ENCODE results near the gene TMC4.
A peak's percentile ranks its signal among the peaks of the same experiment; 100 is the strongest.
"Not testable (repeated sequence)": the region's sequence is repeated elsewhere in the genome, so short reads cannot be mapped to it uniquely, and the experiment has no call there.

Gene TMC4

GRCh38 chr19:54208784-54209057 lies 35.8 kb upstream of the TMC4 start:
- DNase-seq (no peak), ATAC-seq (ENCODE audit: insufficient read depth, low read depth) (peak; percentile 28)
- Histone ChIP-seq H4K20me1 (ENCODE audit: insufficient read depth, low read length) (peaks cover 78% of the 10 kb centered on the region), H3K27me3 (ENCODE audit: insufficient read depth, low read length, poor library complexity) (no peaks in the 10 kb centered on the region), H3K9ac (ENCODE audit: low read depth, low read length) (no peak overlapping the region), H3K27ac (ENCODE audit: low read length) (no peak overlapping the region), H3K4me3 (ENCODE audit: low read depth in 1 of 2, low read length in 2 of 2) (no peak overlapping the region), H2AFZ (ENCODE audit: low read depth, low read length) (no peak overlapping the region), H3K9me3 (ENCODE audit: insufficient read depth, low read length, severe bottlenecking) (no peaks in the 10 kb centered on the region), H3K4me2 (ENCODE audit: insufficient read depth, low read length) (no peak overlapping the region), H3K36me3 (ENCODE audit: insufficient read depth, low read length) (peaks cover 71% of the 10 kb centered on the region), H3K79me2 (ENCODE audit: insufficient read depth, low read length) (peaks cover 56% of the 10 kb centered on the region), H3K4me1 (ENCODE audit: insufficient read depth, low read length) (peaks cover 28% of the 10 kb centered on the region)
- TF ChIP-seq, protein P1, sequence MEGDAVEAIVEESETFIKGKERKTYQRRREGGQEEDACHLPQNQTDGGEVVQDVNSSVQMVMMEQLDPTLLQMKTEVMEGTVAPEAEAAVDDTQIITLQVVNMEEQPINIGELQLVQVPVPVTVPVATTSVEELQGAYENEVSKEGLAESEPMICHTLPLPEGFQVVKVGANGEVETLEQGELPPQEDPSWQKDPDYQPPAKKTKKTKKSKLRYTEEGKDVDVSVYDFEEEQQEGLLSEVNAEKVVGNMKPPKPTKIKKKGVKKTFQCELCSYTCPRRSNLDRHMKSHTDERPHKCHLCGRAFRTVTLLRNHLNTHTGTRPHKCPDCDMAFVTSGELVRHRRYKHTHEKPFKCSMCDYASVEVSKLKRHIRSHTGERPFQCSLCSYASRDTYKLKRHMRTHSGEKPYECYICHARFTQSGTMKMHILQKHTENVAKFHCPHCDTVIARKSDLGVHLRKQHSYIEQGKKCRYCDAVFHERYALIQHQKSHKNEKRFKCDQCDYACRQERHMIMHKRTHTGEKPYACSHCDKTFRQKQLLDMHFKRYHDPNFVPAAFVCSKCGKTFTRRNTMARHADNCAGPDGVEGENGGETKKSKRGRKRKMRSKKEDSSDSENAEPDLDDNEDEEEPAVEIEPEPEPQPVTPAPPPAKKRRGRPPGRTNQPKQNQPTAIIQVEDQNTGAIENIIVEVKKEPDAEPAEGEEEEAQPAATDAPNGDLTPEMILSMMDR (IDR thresholded peaks at IDR 0.05; ENCODE audit: borderline replicate concordance, extremely low read depth, low read length, poor library complexity, severe bottlenecking): no peak
- no peak for TF ChIP-seq EZH2 (IDR thresholded peaks at IDR 0.05; ENCODE audit: borderline replicate concordance, low read depth, low read length, severe bottlenecking)

DNA sequence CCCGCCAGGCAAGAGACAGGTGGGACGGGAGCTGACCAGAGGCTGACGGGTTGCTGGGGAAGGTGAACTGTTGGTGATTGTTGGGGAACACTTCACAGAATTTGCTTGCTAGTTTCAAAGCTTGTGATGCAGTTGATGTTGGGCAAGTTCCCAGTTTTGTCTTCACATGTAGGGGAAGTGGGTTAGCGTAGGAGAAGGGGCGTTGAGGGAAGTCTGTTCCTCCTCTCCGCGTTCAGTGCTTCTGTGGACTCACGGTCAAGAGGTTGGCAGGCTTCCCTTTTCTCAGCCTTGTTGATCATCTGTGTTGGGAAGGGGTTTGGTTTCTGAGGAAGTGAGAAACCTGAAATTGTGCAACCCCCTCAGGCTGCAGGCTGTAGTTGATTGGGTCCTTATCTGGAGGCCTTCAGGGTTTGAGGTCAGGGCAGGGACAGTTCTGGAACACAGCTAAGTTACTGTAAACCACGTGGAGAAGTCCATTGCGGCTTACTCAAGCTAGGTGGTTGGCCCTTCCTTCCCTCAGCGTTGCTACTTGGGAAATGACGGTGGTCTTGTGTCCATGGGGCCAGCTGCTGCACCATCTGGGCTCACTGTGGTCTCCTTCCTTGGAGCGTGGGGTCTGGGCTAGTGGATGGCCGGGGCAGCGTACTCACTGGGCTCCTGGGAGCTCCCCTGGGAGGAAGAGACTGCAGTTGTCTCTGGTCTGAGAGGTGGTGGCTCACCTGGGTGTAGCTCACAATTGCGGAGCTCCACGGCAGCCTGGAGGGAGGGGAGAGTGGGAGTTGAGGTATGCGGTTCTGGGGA lies 35.2 kb upstream of the TMC4 start:
- Histone ChIP-seq H3K27me3 (ENCODE audit: insufficient read depth, low read length, poor library complexity) (no peaks in the 10 kb centered on the region), H4K20me1 (ENCODE audit: insufficient read depth, low read length) (peaks cover 83% of the 10 kb centered on the region), H3K4me3 (ENCODE audit: low read depth in 1 of 2, low read length in 2 of 2) (no peak overlapping the region), H3K9ac (ENCODE audit: low read depth, low read length) (no peak overlapping the region), H3K27ac (ENCODE audit: low read length) (no peak overlapping the region), H3K79me2 (ENCODE audit: insufficient read depth, low read length) (peaks cover 61% of the 10 kb centered on the region), H3K4me2 (ENCODE audit: insufficient read depth, low read length) (no peak overlapping the region), H3K9me3 (ENCODE audit: insufficient read depth, low read length, severe bottlenecking) (no peaks in the 10 kb centered on the region), H2AFZ (ENCODE audit: low read depth, low read length) (no peak overlapping the region), H3K4me1 (ENCODE audit: insufficient read depth, low read length) (peaks cover 33% of the 10 kb centered on the region), H3K36me3 (ENCODE audit: insufficient read depth, low read length) (peaks cover 76% of the 10 kb centered on the region)
- peak; percentile 31 for ATAC-seq (ENCODE audit: insufficient read depth, low read depth)
- DNase-seq: peak; percentile 30
- TF ChIP-seq, protein P1 (IDR thresholded peaks at IDR 0.05; ENCODE audit: borderline replicate concordance, extremely low read depth, low read length, poor library complexity, severe bottlenecking): no peak
- no peak for TF ChIP-seq EZH2 (IDR thresholded peaks at IDR 0.05; ENCODE audit: borderline replicate concordance, low read depth, low read length, severe bottlenecking)

DNA sequence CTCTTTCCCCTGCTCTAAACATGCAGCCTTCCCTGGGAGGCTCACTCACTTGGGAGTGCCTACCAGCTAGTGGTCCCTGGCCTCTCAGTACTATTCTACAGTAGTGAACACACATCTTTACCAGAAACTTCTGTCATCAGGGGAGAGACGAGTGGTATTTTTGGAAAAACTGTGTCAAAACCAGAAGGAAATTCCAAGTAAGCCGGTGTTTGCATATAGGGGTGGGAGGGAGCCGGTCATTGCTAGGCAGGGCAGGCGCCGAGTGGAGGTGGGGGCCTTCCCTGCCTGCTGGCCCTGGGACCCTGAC lies 34.7 kb upstream of the TMC4 start:
- Histone ChIP-seq H3K4me3 (ENCODE audit: low read depth in 1 of 2, low read length in 2 of 2) (no peak overlapping the region), H2AFZ (ENCODE audit: low read depth, low read length) (no peak overlapping the region), H3K4me1 (ENCODE audit: insufficient read depth, low read length) (peaks cover 39% of the 10 kb centered on the region), H3K4me2 (ENCODE audit: insufficient read depth, low read length) (no peak overlapping the region), H3K9ac (ENCODE audit: low read depth, low read length) (no peak overlapping the region), H3K36me3 (ENCODE audit: insufficient read depth, low read length) (peaks cover 82% of the 10 kb centered on the region), H3K79me2 (ENCODE audit: insufficient read depth, low read length) (peaks cover 67% of the 10 kb centered on the region), H3K27me3 (ENCODE audit: insufficient read depth, low read length, poor library complexity) (no peaks in the 10 kb centered on the region), H3K27ac (ENCODE audit: low read length) (no peak overlapping the region), H4K20me1 (ENCODE audit: insufficient read depth, low read length) (peaks cover 88% of the 10 kb centered on the region), H3K9me3 (ENCODE audit: insufficient read depth, low read length, severe bottlenecking) (no peaks in the 10 kb centered on the region)
- TF ChIP-seq, protein P1 (IDR thresholded peaks at IDR 0.05; ENCODE audit: borderline replicate concordance, extremely low read depth, low read length, poor library complexity, severe bottlenecking): no peak
- TF ChIP-seq EZH2 (IDR thresholded peaks at IDR 0.05; ENCODE audit: borderline replicate concordance, low read depth, low read length, severe bottlenecking): no peak
- DNase-seq (no peak), ATAC-seq (ENCODE audit: insufficient read depth, low read depth) (no peak)

DNA sequence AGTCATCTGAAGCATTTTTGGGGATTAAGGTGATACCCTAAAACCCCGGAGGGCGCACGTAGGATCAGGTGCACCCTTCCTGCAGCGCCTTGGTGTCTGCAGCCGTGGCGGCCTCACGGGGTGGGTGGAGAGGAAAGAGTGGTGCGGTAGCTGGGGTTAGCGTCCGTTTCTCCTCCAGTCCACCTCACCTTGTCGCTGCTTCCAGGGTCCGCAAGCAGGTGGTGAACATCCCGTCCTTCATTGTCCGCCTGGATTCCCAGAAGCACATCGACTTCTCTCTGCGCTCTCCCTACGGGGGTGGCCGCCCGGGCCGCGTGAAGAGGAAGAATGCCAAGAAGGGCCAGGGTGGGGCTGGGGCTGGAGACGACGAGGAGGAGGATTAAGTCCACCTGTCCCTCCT lies 34.2 kb upstream of the TMC4 start:
- Histone ChIP-seq H3K79me2 (ENCODE audit: insufficient read depth, low read length) (peaks cover 71% of the 10 kb centered on the region), H4K20me1 (ENCODE audit: insufficient read depth, low read length) (peaks cover 90% of the 10 kb centered on the region), H3K36me3 (ENCODE audit: insufficient read depth, low read length) (peaks cover 86% of the 10 kb centered on the region), H3K4me1 (ENCODE audit: insufficient read depth, low read length) (peaks cover 43% of the 10 kb centered on the region)
- DNase-seq; H3K9me3 ChIP-seq (ENCODE audit: insufficient read depth, low read length, severe bottlenecking); H3K27me3 ChIP-seq (ENCODE audit: insufficient read depth, low read length, poor library complexity); H3K4me3 ChIP-seq (ENCODE audit: low read depth in 1 of 2, low read length in 2 of 2); H3K4me2 ChIP-seq (ENCODE audit: insufficient read depth, low read length); H3K9ac ChIP-seq (ENCODE audit: low read depth, low read length); H3K27ac ChIP-seq (ENCODE audit: low read length); ATAC-seq (ENCODE audit: insufficient read depth, low read depth); H2AFZ ChIP-seq (ENCODE audit: low read depth, low read length): not testable (repeated sequence)
